Jurkat, Clone E6-1 (cell line): ENCODE results near the gene COPS2.
"Not testable (repeated sequence)": the region's sequence is repeated elsewhere in the genome, so short reads cannot be mapped to it uniquely, and the experiment has no call there.

Experiments
- DNase-seq: peaks from one replicate; pipeline ENCODE4 v3.0.0-alpha.2; 2011; ENCODE audit warnings: low read depth, low spot score
- H3K4me3 ChIP-seq: 2 replicates; pipeline ENCODE4 v1.5.1; 2011; ENCODE audit warnings: mild to moderate bottlenecking, low read length, control low read depth, moderate library complexity

COPS2 gene

DNA sequence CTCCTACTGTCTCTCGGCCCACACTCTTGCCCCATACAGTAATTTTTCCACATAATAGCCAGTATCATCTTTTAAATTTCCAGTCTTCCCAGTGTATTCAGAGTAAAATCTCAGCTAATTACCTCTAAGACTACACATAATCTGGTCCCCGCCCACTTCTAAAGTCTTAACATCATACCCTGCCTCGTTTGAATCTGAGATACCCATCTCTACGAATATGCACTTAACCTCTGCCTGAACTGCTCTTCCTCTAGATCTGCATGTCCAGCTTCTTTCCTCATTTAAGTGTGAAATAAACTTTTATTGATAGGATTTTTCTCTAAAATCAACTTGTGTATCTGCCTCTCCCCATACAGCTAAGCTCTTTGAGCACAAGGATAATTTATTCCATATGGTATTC lies 34.6 kb downstream of the COPS2 start:
- DNase-seq: no peak
- no peak overlapping the region for H3K4me3 ChIP-seq

- no peak for DNase-seq
- H3K4me3 ChIP-seq: no peak overlapping the region
Observed at GRCh38 chr15:49116108-49116857, 39.1 kb downstream of the COPS2 start.

- no peak for DNase-seq
- no peak overlapping the region for H3K4me3 ChIP-seq
Observed at GRCh38 chr15:49115062-49115461, 40.3 kb downstream of the COPS2 start.

DNA sequence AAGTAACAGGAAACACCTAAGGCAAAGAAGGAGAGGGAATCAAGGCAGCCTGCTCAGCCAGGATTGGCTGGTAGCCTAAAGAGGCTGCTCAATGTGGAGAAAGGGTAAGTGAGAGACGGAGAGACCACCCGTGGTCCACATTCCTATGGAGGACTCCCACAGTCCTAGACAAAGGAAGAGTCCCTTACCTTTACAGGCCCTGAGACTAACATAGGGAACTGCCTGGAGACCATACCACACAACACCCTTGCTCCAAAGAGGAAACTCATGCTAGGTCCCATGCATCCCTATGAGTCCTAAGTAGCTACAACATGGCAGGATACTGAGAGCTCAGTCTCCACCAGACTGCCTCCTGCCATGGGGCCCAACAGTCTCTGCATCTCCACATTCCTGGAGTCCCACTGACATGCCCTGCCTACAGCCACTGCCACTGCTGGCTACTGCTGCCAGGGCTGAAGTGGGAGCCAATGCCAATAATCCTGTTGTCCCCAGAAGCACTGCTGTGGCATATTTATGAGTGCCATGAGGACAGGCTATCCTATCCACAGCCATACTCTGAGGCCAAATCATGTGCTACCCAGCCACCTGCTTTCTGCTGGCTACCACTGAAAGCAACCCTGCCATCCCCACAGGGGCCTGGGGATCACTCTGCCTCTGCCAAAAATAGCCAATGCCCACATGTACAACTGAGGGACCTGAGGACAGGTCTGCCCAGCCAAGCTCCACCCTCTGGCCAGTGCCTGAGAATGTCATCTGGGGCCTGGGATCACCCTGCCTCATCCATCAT lies 45.0 kb downstream of the COPS2 start:
- no peak overlapping the region for H3K4me3 ChIP-seq
- no peak for DNase-seq

DNA sequence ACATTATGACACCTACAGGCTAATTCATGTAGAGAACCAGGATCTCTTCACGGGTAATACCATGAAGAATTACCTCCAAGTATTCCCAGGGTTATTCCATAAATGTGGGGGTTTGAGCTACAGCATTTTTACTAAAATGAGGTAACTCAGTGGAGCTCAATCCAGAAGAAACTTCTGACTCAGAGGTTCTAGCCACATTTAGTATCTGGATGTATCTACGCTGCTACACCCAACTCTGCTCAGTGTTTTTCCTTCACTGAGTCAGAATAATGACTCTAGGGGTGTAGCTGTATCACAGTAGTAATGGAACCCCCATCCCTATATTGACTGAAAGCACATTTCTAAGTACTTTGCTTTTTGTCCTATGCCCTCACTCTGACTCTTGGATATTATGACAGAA lies 52.4 kb downstream of the COPS2 start:
- no peak overlapping the region for H3K4me3 ChIP-seq
- DNase-seq: no peak

GRCh38 chr15:49101536-49101935 lies 53.9 kb downstream of the COPS2 start:
- no peak overlapping the region for H3K4me3 ChIP-seq
- no peak for DNase-seq

GRCh38 chr15:49096090-49096750 lies 59.2 kb downstream of the COPS2 start:
- H3K4me3 ChIP-seq: no peak overlapping the region
- no peak for DNase-seq

- H3K4me3 ChIP-seq: no peak overlapping the region
- no peak for DNase-seq
Observed at GRCh38 chr15:49094923-49095322, 60.5 kb downstream of the COPS2 start.

DNA sequence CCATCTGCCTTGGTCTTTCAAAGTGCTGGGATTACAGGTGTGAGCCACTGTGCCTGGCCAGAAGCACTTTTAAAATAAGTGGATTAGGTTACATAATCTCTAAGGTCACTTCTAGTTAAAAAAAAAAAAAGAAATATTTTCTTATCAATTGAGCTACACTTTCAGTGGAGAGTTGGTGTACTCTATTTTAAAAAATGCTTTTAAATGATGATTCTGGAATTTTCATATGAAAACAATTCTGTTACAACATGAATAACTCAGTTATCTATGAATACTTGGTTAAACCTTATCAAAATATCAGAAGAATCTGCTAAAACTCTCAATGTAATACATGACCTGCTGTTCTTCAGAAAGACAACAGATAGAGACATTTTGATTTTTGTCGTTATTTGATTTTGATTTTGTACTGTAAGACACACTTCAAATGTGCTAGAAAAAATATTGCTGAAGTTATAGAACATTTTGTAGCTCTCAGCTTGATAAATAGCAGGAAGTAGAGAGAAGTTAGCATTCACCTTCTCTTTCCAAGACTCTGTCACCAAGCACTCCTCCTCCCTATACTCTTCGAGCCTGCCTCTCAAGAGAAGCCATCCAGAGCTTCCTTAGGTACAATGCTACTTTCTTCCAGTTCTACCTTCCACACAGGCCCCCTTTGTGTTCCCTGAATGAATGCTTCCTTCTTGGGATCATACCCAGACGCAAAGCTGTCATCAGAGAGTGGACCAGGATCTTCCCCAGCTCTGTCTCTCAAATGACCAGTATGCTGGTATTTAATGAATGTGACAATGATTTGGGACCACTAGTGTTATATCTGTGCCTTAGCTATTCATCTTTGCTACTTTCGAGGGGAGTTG lies 61.9 kb downstream of the COPS2 start:
- H3K4me3 ChIP-seq: no peak overlapping the region
- no peak for DNase-seq

GRCh38 chr15:49088996-49089395 lies 66.4 kb downstream of the COPS2 start:
- H3K4me3 ChIP-seq: no peak overlapping the region
- DNase-seq: peak; percentile 34

DNA sequence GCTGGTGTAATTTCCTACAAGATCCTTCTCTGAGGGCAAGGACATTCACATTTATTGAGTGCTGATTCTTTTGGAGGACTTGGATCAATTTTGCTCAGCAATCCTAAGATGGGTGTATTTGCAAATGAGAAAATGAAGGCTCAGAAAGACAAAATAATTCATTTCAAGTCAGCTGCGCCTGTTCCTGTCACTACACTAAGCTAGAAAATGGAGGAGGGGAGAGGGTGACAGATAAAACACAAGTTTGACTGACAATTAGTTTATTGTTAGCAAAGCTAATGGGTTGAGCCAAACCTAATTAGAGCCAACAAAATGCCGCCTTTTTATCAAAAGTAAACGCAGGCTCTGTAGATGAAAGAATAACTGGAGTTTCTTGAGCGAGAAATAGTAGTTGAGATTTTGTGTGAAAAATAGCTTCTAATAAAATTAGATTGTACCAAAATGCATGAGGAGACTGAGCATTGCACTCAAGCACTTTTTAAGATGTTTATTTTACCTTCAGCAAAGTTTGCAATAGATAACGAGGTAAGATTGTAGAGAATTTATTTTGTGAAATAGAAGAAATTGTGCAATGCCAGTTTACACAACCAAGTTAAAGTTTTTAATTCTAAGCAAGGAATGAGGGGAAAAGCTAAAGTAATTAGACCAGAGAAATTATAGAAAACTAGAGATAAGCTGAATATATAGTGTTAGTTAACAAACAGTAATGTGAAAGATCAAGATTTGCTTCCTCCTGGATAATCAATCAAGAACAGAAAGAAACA lies 69.5 kb downstream of the COPS2 start:
- no peak overlapping the region for H3K4me3 ChIP-seq

DNA sequence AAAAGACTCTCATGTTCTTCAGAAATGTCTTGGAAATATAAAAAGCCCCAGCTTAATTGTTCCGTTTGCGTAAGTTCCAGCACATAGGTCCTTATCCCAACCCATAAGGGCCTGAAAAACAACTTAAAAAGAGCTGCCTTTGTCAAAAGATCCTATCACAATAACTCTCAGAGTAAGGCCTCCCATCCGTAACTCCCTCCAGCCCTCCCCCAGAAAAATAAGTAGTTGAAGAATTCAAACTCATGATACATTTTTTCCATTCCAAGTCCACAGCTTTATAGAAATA lies 71.2 kb downstream of the COPS2 start:
- DNase-seq: no peak
- H3K4me3 ChIP-seq: no peak overlapping the region

More for the DNA sequence above, 69.5 kb downstream of the COPS2 start:
- DNase-seq: no peak

DNA sequence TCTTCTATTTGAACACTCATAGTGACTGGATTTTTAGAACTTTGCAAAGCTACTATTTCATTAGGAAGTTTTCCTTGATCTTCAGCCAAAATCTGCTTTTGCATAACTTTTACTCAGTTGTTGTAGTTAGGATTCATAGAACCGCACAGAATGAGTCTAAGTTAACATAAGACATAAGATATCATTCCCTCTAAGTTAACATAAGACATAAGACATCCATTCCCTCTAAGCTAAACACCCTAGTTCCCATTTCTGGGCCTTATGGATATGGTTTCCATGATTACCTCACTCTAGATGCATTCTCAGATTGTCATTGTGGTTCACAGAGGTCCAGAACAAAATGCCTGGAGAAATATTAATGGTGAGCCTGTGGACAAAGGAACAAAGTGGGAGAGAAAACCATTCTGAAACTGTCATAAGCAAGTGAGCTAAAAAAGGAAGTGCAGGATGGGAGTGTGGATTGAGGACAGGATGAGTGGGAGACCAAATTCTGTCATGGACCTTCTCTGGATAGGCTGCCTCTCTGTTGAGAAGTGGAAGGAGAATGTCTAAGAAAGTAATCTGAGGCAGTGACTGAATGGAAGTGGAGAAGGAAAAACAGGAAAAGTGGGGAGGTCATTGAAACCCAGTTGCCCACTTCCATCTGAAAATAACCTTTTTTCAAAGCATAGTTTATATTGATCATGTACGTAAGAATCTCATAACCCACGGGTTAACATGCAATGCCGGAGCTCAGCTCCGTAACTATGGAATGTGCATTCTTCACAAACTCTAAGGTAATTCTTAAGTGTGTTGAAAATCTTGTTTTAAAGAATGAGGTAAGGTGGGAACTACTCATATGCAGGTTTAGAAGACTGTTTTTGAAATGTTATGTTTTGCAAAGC lies 71.8 kb downstream of the COPS2 start:
- H3K4me3 ChIP-seq: no peak overlapping the region
- DNase-seq: no peak

DNA sequence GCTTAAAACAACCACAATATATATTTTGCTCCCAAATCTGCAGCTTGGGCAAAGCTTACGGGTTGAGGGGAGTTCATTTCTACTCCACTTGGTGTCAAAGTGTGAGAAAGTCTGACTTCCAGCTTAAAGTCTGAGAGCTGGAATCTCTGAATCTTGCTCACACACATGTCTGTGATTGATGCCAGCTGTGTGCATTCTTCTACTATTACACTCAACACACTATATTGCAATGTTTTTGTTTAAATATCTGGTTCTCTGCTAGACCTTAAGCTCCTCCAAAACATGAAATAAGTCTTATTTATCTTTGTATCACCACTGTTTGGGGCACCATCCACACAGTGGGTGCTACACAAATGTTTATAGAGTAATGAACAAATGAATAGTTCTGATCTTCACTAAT lies 72.4 kb downstream of the COPS2 start:
- no peak for DNase-seq
- H3K4me3 ChIP-seq: no peak overlapping the region

DNA sequence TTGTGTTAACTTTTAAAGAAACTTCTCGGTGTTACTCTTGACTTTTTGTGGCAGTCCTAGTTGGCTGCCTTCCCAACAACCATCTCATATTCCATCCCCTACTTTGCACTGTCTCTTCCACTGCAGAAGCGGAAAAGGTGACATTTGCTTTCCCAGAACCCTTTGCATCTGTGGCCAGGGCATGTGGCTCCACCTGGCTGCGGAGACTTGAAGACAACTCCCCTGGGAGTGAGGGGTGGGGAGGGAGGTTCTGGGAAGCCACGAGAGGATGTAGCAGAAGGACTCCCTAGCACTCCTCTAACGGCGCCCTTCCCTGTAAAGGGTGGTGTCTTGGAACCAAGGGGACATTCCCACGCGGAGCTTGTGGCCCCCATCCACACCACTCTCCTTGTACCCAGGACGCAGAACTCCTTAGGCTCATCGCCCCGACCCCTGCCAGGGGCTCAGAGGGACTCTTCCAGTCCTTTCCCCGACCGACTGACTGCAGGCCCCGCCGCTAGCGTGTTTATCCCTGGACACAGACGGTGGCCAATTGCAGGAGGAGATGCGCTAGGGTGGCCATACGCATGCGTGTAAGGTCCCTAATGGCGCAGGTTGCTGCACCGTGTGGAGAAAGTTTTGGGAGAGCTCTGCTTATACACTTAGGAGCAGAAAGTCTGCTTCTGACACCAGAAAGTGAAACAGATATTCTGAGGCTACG lies 75.9 kb downstream of the COPS2 start:
- DNase-seq: no peak
- no peak overlapping the region for H3K4me3 ChIP-seq

DNA sequence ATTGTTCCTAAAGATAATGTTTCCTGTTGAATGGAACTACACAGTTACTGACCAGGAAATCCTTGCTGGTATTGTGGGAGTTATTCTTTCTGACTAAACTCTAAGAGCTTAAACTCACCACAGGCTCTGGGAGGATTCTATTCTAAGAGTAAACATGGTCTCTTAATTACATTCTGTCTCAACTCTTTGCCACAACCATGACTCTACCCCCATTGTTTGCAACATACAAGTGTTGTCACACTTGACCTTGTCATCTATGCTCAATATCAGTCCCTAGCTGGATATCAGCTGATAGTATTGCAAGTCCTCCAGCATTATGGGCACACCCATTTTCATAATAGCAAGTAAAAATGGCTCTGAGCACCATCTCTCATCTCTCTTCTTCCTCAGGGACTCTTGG lies 79.5 kb downstream of the COPS2 start:
- DNase-seq: no peak
- H3K4me3 ChIP-seq: no peak overlapping the region

- H3K4me3 ChIP-seq, DNase-seq: not testable (repeated sequence)
Observed at GRCh38 chr15:49074589-49075287, 80.7 kb downstream of the COPS2 start.
